NCI-H128 (cell line): Measurements from ENCODE around the gene POTEE.
"Not testable (repeated sequence)": the region's sequence is repeated elsewhere in the genome, so short reads cannot be mapped to it uniquely, and the experiment has no call there.

ENCODE experiments used
- DNase-seq: peaks from one replicate; lab custom pipeline; 2025; ENCODE audit not compliant: unreplicated experiment; lab: John Stamatoyannopoulos, UW

Gene POTEE

DNA sequence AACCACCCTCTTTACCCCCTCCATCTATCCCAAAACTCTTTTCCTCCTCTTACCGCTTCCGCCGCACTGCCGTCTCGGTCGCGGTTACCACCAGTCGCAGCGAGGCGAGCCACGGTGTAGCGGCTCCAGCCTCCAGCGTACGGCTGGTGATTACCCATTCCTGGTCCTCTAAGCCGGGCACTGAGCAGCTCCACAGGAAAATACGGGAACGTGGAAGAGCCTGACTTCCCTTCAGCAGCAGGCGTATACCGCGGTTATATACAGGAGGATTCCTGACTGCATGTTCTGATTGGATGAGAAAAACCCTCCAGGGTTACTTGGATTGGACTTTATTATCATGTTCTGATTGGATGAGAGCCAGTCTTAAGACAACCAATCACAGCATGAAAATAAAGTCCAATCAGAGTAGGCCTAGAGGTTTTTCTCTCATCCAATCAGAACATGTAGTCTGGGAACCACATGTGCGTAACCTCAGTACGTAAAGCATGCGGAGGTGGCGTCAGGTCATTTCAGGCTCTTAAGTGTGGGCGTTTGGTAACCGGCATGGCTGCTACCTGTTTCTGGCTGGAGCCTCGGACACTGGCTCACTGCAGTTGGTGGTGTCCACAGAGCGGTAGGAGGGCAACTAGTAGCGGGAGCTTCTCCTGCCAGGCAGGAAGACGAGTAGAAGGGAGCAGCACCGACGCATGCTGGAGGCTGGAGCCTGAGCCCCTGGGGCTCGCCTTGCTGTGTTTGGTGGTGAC lies at the start of gene POTEE:
TSS of gene POTEE (plus strand) at position 507 of the 743 bp plus-strand sequence. CDS start 8,867 bp downstream, outside the sequence.
- DNase-seq = not testable (repeated sequence)

DNA sequence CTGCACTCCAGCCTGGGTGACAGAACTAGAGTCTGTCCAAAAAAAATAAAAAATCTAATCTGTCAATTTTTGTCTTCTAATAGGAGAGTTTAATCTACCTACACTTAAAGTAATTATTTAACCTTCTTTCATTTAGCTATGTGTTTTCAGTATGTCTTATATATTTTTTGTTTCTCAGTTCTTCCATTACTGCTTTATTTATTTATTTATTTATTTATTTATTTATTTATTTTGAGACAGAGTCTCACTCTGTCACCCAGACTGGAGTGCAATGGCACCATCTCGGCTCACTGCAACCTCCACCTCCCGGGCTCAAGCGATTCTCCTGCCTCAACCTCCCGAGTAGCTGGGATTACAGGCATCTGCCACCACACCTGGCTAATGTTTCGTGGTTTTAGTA lies 43.8 kb upstream of the POTEE start:
- not testable (repeated sequence) for DNase-seq

DNA sequence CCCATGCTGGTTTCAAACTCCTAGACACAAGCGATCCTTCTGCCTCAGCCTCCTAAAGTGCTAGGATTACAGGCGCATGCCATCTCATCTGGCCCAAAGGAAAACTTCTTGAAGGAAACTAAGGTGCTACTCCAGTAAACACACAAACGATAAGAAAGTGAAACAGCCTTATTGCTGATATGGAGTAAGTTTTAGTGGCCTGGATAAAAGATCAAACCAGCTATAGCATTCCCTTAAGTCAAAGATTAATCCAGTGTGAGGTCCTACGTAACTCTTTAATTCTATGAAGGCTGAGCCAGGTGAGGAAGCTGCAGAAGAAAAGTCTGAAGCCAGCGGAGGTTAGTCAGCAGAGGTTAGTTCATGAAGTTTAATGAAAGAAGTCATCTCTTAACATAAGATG lies 40.8 kb upstream of the POTEE start:
- DNase-seq = no peak

DNA sequence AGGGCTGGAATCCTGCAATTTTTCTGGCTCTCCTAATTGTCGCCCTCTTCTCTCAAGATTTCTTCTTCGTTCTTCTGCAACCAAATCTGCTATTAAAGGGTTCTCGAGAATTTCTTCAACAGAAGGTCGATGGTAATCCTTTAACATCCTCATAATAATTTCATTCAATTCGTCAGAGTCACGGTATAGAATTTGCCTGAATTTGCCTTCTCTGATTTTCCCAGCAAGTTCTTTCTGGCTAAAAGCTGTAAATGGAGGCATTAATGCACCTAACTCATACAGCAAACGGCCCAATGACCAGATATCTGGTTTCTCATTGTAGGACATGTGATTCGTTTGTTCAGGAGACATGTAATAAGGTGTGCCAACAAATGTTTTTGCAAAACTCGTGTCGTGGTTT lies 31.3 kb upstream of the POTEE start:
- DNase-seq = not testable (repeated sequence)

DNA sequence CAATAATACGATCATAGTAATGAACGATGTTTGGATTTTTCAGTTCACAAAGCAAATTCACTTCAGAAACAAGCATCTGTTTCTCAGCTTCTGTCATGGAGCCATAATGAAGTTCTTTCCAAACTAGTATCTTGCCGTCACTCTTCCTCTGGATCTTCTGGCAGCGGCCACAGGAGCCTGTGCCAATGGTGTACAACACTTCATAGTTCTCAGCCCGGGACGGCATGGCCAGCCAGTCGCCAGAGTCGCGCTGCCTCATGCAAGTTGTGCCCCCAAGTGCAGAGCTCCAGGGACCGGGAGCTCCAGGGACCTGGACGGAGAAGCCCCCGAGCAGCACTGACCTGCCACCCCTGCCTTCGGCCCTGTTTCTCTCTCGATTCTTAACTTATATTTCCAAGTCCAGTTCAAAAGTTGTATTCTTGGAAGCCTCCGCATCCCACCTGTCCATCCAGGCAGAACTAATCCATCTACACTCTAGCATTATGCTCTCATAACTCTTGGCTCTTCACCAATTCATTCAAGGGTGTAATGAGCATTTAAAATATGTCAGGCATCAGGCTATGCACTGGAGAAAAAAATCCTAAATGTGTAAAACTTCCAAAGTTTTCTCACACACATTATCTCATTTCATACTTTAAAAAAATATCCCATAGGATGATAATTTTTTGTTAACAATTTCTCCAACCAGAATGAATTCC lies 30.5 kb upstream of the POTEE start:
- not testable (repeated sequence) for DNase-seq

DNA sequence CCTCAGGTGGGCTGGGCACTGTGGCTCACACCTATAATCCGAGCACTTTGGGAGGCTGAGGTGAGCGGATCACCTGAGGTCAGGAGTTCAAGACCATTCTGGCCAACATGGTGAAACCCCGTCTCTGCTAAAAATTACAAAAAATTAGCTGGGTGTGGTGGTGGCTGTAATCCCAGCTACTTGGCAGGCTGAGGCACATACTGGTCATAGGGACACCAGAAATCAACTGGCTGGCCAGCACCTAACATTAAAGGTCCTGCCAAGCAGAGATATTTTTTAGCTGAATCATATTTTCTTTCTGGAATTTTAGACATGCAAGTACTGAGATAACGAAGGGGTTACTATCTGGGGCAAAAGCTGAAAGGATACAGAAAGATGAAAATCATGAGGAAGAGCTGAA lies 27.9 kb upstream of the POTEE start:
- not testable (repeated sequence) for DNase-seq

DNA sequence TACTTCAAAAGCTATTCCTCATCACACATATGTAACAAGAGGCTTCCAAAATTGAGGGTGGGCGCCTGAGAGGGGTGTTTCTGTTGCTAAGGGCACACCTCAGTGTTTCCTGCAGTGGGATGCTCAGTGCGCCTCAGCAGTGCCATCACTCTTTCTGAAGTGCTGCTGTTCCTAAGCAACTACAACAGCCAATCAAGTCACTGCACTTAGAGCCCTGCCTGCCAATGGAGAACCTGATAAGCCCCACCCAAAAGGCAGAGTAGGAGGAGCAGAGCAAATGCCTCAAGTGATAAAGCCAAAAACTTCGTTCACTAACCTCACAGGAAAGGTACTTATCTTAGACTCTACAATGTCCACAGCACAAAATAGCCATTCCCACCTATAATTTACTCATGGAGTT lies 15.9 kb upstream of the POTEE start:
- not testable (repeated sequence) for DNase-seq

DNA sequence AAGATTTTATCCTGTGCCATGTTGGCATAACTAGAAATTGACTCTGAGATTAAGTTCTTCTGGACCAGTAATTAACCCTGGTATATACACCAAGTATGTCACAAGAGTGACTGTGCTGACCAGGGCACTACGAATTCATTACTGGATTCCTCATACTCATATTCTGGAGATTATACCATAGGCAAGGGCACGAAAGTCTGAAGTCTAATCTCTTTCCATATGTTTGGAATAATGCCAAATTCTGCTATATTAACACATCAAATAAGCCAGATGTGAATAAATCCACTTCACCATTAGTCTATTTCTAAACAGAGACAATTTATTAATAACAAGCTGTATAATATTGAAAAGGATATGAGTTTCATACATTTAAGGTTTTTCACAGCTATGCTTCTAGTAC lies 13.2 kb upstream of the POTEE start:
- DNase-seq = not testable (repeated sequence)

DNA sequence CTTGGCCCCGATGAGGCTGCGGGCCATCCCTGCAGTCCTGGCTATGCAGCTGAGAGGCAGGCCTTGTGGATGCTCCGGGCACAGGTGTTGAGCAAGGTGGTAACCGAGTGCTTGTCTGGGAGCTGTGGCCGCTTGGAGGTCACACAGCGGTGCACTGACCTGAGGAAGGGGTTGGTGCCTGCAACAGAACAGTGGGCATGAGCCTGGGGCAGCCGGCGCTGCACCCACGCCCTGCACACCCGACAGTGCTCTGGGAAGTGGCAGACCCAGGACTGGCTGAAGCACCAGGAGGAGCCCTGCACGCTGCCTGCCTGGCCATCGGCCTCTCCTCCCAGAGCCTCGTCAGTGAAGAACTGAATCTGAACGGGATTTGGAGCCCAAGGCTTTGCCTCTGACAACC lies 8.2 kb upstream of the POTEE start:
- no peak for DNase-seq

DNA sequence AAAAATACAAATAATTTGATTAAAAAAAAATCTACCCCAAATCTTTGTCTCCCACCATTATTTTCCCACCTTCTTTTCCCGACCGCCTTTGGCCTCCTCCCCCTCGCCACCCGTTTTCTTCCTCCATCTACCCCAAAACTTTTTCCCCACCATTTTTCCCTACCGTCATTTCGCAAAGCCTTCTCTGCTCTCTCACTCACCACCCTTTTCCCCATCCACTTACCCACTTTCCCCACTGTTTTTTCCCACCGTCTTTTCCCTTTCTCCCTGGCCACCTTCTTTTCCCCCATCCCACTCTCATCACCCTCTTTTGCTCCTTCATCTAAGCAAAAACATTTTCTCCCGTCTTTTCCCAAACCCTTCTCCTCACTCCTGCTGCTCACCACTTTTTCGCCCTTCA lies 1.5 kb upstream of the POTEE start:
- DNase-seq = not testable (repeated sequence)

DNA sequence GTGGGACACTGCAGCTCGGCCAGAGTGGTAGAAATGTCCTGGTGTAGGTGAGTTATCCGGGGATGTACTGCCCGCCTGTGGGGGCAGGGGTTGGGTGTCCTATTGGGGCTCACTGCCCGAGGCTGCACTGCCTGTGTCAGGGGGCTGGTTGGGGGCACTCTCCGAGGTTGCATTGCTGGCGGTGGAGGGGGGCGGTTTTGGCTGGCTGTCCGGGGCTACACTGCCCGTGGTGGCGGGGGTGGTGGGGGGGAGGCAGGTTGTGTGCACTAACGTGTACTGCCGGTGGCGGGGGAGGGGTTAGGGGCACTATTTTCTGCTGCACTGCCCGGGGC lies 403 bp downstream of the POTEE start:
- DNase-seq = not testable (repeated sequence)

DNA sequence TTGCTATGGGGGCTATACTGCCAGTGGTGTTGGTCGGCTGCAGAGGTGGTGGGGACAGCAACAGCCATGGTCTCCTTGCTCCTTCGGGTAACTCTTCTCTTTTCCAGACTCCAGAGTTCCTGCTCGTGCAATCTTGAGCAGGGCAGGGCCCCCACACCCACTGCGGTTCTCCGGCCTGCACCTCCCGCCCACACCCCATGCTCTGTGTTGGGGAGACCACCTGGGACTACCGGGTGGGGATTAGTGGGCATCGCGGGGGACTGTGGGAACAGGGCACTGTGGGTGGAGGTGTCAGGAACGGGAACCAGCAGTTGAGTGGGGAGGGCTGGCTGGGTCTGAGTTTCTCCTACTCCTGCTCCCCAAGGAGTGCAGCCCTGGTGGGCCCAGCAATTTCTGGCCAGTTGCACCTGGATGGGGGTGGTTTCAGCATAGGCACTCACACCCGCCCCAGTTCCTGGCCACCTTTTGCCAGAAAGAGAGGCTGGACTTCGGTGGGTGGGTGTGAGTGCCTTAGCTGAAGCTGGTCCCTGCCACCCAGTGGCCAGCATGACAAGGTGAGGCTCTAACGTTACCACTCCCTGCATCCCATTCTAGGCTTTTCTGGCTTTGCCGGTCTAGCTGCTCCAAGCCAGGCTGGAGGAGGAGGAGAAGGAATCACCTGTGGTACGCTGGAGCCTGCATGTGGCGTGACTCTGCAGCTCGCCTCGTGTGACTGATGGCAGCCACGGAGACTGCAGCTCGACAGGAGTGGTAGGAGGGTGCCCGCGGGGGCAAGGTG lies 1.3 kb downstream of the POTEE start:
- not testable (repeated sequence) for DNase-seq

DNA sequence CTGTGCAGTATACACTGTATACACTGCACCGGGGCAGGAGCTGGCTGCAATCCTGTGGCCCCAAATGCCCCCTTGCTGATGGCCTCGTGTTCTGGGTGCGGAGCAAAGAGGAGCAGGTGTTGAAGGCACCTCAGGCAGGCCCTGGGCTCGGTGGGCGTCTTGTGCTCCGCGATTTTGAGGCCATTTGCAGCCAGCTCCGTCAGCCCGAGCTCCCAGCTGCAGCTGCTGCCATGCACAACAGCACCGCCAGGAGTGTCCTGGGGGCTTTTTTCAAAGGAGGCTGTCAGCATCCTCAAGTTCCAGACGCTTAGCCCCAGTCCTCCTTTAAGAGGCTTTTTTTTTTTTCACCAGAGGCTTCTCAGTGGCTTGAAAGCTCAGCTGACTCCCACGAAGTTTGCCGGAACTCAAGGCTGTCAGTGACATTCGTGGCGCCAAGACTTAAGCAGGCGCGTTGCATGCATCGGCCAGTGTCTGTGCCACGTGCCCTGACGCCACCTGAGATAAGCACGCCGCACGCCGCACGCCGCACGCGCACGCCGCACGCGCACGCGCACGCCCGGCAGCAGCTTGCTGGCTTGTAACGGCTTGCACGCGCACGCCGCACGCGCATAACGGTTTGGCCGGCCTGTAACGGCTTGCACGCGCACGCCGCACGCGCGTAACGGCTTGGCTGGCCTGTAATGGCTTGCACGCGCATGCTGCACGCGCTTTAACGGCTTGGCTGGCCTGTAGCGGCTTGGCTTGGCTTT lies 8.1 kb downstream of the POTEE start:
- not testable (repeated sequence) for DNase-seq

DNA sequence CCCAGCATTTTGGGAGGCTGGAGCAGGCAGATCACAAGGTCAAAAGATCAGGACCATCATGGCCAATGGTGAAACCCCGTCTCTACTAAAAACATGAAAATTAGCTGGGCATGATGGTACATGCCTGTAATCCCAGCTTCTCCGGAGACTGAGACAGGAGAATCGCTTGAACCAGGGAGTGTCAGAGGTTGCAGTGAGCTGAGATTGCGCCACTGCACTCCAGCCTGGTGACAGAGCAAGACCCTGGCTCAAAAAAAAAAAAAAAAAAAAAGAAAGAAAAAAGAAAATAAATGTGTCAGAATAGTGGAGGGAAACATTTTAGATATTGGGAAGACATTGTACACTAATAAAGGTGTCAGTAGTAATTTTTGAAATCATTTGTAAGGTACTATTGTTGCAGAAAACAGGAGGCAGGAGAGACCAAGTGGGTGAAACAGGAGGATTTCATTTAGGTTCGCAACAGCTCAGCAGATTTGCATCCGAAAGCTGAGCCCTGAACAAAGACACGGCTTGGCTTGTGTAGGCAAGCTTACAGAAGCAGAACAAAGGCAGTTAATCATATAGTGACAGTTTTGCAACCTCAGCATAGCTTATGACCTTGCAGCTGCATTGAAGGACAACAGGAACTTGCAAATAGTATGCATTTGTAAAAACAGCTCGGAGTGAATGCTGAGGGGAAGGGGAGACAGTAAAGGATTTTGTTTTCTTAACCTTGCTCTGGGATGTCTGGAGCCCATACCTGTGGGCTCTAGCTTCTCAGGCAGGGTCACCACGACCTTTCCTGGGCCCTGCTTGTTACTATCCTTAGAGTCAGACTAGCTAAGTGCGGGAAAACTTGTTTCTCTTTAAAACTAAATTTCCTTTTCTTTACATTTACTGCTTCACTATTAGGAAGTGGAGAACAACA lies 26.5 kb downstream of the POTEE start:
- not testable (repeated sequence) for DNase-seq
